OCI-LY7 (cell line): ENCODE results near the gene C1orf198.

ENCODE experiments used
- EZH2phosphoT487 ChIP-seq: fragments of 200-600 bp; sonication (generic); IDR thresholded peaks from 2 replicates; pipeline ENCODE4 v1.6.1; 2018; ENCODE audit warnings: low read depth, borderline replicate concordance, mild to moderate bottlenecking, mixed run types, antibody characterized with exemption, low read length, moderate library complexity, mixed read lengths
- TF ChIP-seq, protein P1 (sequence below): fragments of 200-600 bp; sonication (generic); conservative IDR thresholded peaks from 2 replicates; pipeline ENCODE4 v1.5.1; 2014; ENCODE audit warnings: mild to moderate bottlenecking, antibody characterized with exemption, low read length, moderate library complexity, mixed read lengths

DNA sequence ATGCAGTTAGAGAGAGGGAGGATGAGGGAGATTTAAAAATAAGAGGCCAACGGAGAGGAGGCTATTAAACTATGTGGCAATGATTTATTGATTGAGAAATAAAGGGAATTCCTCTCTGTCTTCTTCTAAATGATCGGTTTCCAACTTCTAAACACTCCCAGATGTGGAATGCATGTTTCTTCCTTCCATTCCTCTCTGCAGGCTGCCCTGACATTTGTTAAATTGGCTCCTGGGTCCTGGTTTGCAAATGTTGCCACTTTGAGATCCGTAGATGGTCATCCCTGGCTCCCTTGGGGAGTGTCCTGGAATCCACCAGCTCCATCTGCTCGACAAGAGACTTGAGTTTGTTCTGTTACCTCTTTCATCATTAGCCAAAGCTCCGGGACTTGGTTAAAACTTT is 10.3 kb upstream of the C1orf198 start:
- TF ChIP-seq, protein P1, sequence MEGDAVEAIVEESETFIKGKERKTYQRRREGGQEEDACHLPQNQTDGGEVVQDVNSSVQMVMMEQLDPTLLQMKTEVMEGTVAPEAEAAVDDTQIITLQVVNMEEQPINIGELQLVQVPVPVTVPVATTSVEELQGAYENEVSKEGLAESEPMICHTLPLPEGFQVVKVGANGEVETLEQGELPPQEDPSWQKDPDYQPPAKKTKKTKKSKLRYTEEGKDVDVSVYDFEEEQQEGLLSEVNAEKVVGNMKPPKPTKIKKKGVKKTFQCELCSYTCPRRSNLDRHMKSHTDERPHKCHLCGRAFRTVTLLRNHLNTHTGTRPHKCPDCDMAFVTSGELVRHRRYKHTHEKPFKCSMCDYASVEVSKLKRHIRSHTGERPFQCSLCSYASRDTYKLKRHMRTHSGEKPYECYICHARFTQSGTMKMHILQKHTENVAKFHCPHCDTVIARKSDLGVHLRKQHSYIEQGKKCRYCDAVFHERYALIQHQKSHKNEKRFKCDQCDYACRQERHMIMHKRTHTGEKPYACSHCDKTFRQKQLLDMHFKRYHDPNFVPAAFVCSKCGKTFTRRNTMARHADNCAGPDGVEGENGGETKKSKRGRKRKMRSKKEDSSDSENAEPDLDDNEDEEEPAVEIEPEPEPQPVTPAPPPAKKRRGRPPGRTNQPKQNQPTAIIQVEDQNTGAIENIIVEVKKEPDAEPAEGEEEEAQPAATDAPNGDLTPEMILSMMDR, result no peak
- no peak for TF ChIP-seq EZH2phosphoT487
